Measurements from ENCODE around the gene VAV3.
A peak's percentile ranks its signal among the peaks of the same experiment; 100 is the strongest.

VAV3 gene

GRCh38 chr1:107972391-107973180, 7.6 kb upstream of the VAV3 start:
- DNase-seq (ENCODE audit: low spot score), result no peak

GRCh38 chr1:107966550-107966949, 1.6 kb upstream of the VAV3 start:
- no peak for DNase-seq (ENCODE audit: low spot score)

GRCh38 chr1:107964336-107965109, 457 bp downstream of the VAV3 start:
- DNase-seq (ENCODE audit: low spot score), result peak; percentile 55

- peak; percentile 22 for DNase-seq (ENCODE audit: low spot score)
Measured at GRCh38 chr1:107963601-107964335, 1.2 kb downstream of the VAV3 start.

GRCh38 chr1:107963008-107963407, 2.0 kb downstream of the VAV3 start:
- DNase-seq (ENCODE audit: low spot score), result no peak

- no peak for DNase-seq (ENCODE audit: low spot score)
Measured at GRCh38 chr1:107954719-107955415, 10.1 kb downstream of the VAV3 start.

- DNase-seq (ENCODE audit: low spot score), result no peak
Measured at GRCh38 chr1:107954126-107954525, 10.9 kb downstream of the VAV3 start.

GRCh38 chr1:107953556-107953955, 11.4 kb downstream of the VAV3 start:
- no peak for DNase-seq (ENCODE audit: low spot score)

- DNase-seq (ENCODE audit: low spot score), result no peak
Measured at GRCh38 chr1:107952989-107953388, 12.0 kb downstream of the VAV3 start.

GRCh38 chr1:107950464-107950863, 14.5 kb downstream of the VAV3 start:
- no peak for DNase-seq (ENCODE audit: low spot score)

- DNase-seq (ENCODE audit: low spot score), result no peak
Measured at GRCh38 chr1:107949467-107950253, 15.3 kb downstream of the VAV3 start.

GRCh38 chr1:107946794-107947193, 18.2 kb downstream of the VAV3 start:
- no peak for DNase-seq (ENCODE audit: low spot score)

GRCh38 chr1:107943694-107944093, 21.3 kb downstream of the VAV3 start:
- no peak for DNase-seq (ENCODE audit: low spot score)

GRCh38 chr1:107942814-107943213, 22.2 kb downstream of the VAV3 start:
- no peak for DNase-seq (ENCODE audit: low spot score)

GRCh38 chr1:107941531-107941930, 23.4 kb downstream of the VAV3 start:
- no peak for DNase-seq (ENCODE audit: low spot score)

- no peak for DNase-seq (ENCODE audit: low spot score)
Measured at GRCh38 chr1:107941123-107941522, 23.9 kb downstream of the VAV3 start.

GRCh38 chr1:107940701-107941100, 24.3 kb downstream of the VAV3 start:
- DNase-seq (ENCODE audit: low spot score), result no peak

- DNase-seq (ENCODE audit: low spot score), result no peak
Measured at GRCh38 chr1:107940017-107940577, 24.9 kb downstream of the VAV3 start.

GRCh38 chr1:107939256-107939655, 25.7 kb downstream of the VAV3 start:
- no peak for DNase-seq (ENCODE audit: low spot score)

- DNase-seq (ENCODE audit: low spot score), result peak; percentile 66
Measured at GRCh38 chr1:107936498-107937481, 28.2 kb downstream of the VAV3 start.

All from iPS-NIHi11 (cell line).